HEK293 (cell line): Measurements from ENCODE around the gene HASPIN.

Experiments used
- CTCF ChIA-PET: fragments of 350-600 bp; formaldehyde crosslinking; extraction: SDS; loops from one replicate; lab custom pipeline; 2021; ENCODE audit warnings: antibody characterized with exemption; lab: Yijun Ruan, JAX
- POLR2A ChIA-PET: fragments of 300-600 bp; formaldehyde crosslinking; extraction: SDS; loops from one replicate; lab custom pipeline; 2020; ENCODE audit warnings: antibody characterized with exemption, inconsistent platforms; lab: Yijun Ruan, JAX
- H3K27ac ChIP-seq: fragments of 200-500 bp; sonication (Bioruptor generic); 2 replicates; pipeline ENCODE4 v1.5.1; 2014; ENCODE audit warnings: low read depth, low read length, control low read depth, inconsistent platforms; ENCODE audit errors: extremely low read depth
- H3K36me3 ChIP-seq, 2 experiments: fragments of 200-500 bp in 1 of 2; sonication (Bioruptor generic) in 1 of 2; 1 replicate in 1 of 2; 2 replicates in 1 of 2; pipeline ENCODE4 v1.5.1; 2014 to 2017; ENCODE audit warnings: inconsistent platforms in 2 of 2, low read length in 2 of 2; ENCODE audit not compliant: control insufficient read depth in 2 of 2, insufficient read depth in 1 of 2
- H3K4me1 ChIP-seq: fragments of 200-500 bp; sonication (Bioruptor generic); 2 replicates; pipeline ENCODE4 v1.5.1; 2014; ENCODE audit warnings: mild to moderate bottlenecking, low read length, inconsistent platforms; ENCODE audit not compliant: control insufficient read depth, insufficient read depth
- H3K4me3 ChIP-seq: 2 replicates; pipeline ENCODE4 v1.5.1; 2011; ENCODE audit warnings: low read depth, mild to moderate bottlenecking, control low read depth, low read length, moderate library complexity
- H3K9me3 ChIP-seq: fragments of 200-500 bp; sonication (Bioruptor generic); 2 replicates; pipeline ENCODE4 v1.5.1; 2014; ENCODE audit warnings: low read depth, low read length, inconsistent platforms; ENCODE audit not compliant: control insufficient read depth, insufficient read depth
- BCL11B ChIP-seq: fragments of 450-650 bp; formaldehyde crosslinking; IDR thresholded peaks from 2 replicates; pipeline ENCODE4 v1.5.1; 2016; ENCODE audit warnings: low read depth, missing biosample characterization, missing genetic modification characterization
- IKZF3 ChIP-seq: fragments of 450-650 bp; IDR thresholded peaks from 2 replicates; pipeline ENCODE4 v1.5.0; 2018; ENCODE audit warnings: missing biosample characterization, mild to moderate bottlenecking, missing genetic modification characterization, moderate library complexity
- OVOL3 ChIP-seq: fragments of 450-650 bp; formaldehyde crosslinking; IDR thresholded peaks from 2 replicates; pipeline ENCODE4 v1.5.1; 2016; ENCODE audit warnings: missing biosample characterization, missing genetic modification characterization
- SCRT1 ChIP-seq: fragments of 450-650 bp; formaldehyde crosslinking; IDR thresholded peaks from 2 replicates; pipeline ENCODE4 v1.5.1; 2016; ENCODE audit warnings: missing biosample characterization, missing genetic modification characterization, borderline replicate concordance
- ZBTB17 ChIP-seq: fragments of 450-650 bp; formaldehyde crosslinking; IDR thresholded peaks from 2 replicates; pipeline ENCODE4 v1.5.1; 2016; ENCODE audit warnings: missing biosample characterization, missing genetic modification characterization
- ZBTB48 ChIP-seq: fragments of 450-650 bp; formaldehyde crosslinking; IDR thresholded peaks from 2 replicates; pipeline ENCODE4 v1.5.1; 2016; ENCODE audit warnings: missing biosample characterization, missing genetic modification characterization
- ZFHX2 ChIP-seq: fragments of 450-650 bp; formaldehyde crosslinking; conservative IDR thresholded peaks from 2 replicates; pipeline ENCODE4 v1.5.1; 2016; ENCODE audit warnings: missing biosample characterization, missing genetic modification characterization
- ZNF146 ChIP-seq: fragments of 450-650 bp; formaldehyde crosslinking; IDR thresholded peaks from 2 replicates; pipeline ENCODE4 v1.5.1; 2016; ENCODE audit warnings: missing biosample characterization, missing genetic modification characterization
- ZNF169 ChIP-seq: fragments of 450-650 bp; formaldehyde crosslinking; IDR thresholded peaks from 2 replicates; pipeline ENCODE4 v1.5.1; 2016; ENCODE audit warnings: missing biosample characterization, missing genetic modification characterization
- ZNF174 ChIP-seq: fragments of 450-650 bp; formaldehyde crosslinking; IDR thresholded peaks from 2 replicates; pipeline ENCODE4 v1.5.0; 2017; ENCODE audit warnings: missing biosample characterization, mild to moderate bottlenecking, missing genetic modification characterization
- ZNF19 ChIP-seq: fragments of 450-650 bp; formaldehyde crosslinking; IDR thresholded peaks from 2 replicates; pipeline ENCODE4; 2016; ENCODE audit warnings: missing biosample characterization, missing genetic modification characterization, low read depth
- ZNF221 ChIP-seq: fragments of 450-650 bp; formaldehyde crosslinking; IDR thresholded peaks from 2 replicates; pipeline ENCODE4 v1.5.1; 2017; ENCODE audit warnings: missing biosample characterization, missing genetic modification characterization, borderline replicate concordance
- ZNF23 ChIP-seq: fragments of 450-650 bp; formaldehyde crosslinking; IDR thresholded peaks from 2 replicates; pipeline ENCODE4 v1.5.1; 2016; ENCODE audit warnings: missing biosample characterization, missing genetic modification characterization, borderline replicate concordance
- ZNF311 ChIP-seq: fragments of 450-650 bp; formaldehyde crosslinking; IDR thresholded peaks from 2 replicates; pipeline ENCODE4 v1.5.1; 2017; ENCODE audit warnings: missing biosample characterization, missing genetic modification characterization, borderline replicate concordance
- ZNF324 ChIP-seq: fragments of 450-650 bp; formaldehyde crosslinking; IDR thresholded peaks from 2 replicates; pipeline ENCODE4 v1.5.1; 2016; ENCODE audit warnings: missing biosample characterization, missing genetic modification characterization
- ZNF354C ChIP-seq: fragments of 450-650 bp; formaldehyde crosslinking; IDR thresholded peaks from 2 replicates; pipeline ENCODE4 v1.5.1; 2016; ENCODE audit warnings: missing biosample characterization, missing genetic modification characterization, low read depth, borderline replicate concordance
- ZNF37A ChIP-seq: fragments of 450-650 bp; IDR thresholded peaks from 2 replicates; pipeline ENCODE4 v1.5.1; 2018; ENCODE audit warnings: missing biosample characterization, missing genetic modification characterization
- ZNF426 ChIP-seq: fragments of 450-650 bp; formaldehyde crosslinking; IDR thresholded peaks from 2 replicates; pipeline ENCODE4 v1.5.1; 2017; ENCODE audit warnings: missing biosample characterization, missing genetic modification characterization, mild to moderate bottlenecking, inconsistent platforms, moderate library complexity
- ZNF510 ChIP-seq: fragments of 450-650 bp; formaldehyde crosslinking; IDR thresholded peaks from 2 replicates; pipeline ENCODE4 v1.5.1; 2018; ENCODE audit warnings: mild to moderate bottlenecking, missing genetic modification characterization, missing biosample characterization; ENCODE audit not compliant: insufficient replicate concordance
- ZNF585B ChIP-seq: fragments of 450-650 bp; formaldehyde crosslinking; IDR thresholded peaks from 2 replicates; pipeline ENCODE4 v1.5.1; 2016; ENCODE audit warnings: missing biosample characterization, missing genetic modification characterization
- ZNF664 ChIP-seq: fragments of 450-650 bp; formaldehyde crosslinking; IDR thresholded peaks from 2 replicates; pipeline ENCODE4 v1.5.1; 2016; ENCODE audit warnings: missing biosample characterization, missing genetic modification characterization
- ZNF670 ChIP-seq: fragments of 450-650 bp; formaldehyde crosslinking; IDR thresholded peaks from 2 replicates; pipeline ENCODE4 v1.5.1; 2016; ENCODE audit warnings: missing biosample characterization, missing genetic modification characterization, low read depth
- TF ChIP-seq, protein P1 (sequence below): fragments of 450-650 bp; formaldehyde crosslinking; IDR thresholded peaks from 2 replicates; pipeline ENCODE4 v1.5.1; 2017; ENCODE audit warnings: missing biosample characterization, missing genetic modification characterization
- TF ChIP-seq, protein P2 (sequence below): fragments of 450-650 bp; IDR thresholded peaks from 2 replicates; pipeline ENCODE4 v1.5.1; 2018; ENCODE audit warnings: missing biosample characterization, missing genetic modification characterization
- TF ChIP-seq, protein P3 (sequence below): fragments of 450-650 bp; formaldehyde crosslinking; IDR thresholded peaks from 2 replicates; pipeline ENCODE4 v1.5.1; 2016; ENCODE audit warnings: missing biosample characterization, missing genetic modification characterization, borderline replicate concordance

Gene HASPIN

DNA sequence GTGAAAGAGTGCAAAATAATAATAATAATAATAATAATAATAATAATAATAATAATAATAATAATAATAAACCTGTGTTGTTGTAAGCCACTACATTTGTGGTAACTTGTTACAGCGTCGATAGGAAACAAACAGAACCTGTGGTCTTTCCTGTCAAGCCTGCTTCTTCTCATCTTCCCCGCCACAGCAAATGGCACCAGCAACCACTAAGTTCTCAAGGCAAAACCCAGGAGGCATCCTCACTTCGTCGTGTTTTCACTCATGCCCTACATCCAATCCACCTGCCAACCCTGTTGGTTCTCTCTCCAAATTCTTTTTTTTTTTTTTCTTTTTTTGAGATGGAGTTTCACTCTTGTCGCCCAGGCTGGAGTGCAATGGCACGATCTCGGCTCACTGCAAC is 43.1 kb downstream of the HASPIN start:
- TF ChIP-seq, protein P1, sequence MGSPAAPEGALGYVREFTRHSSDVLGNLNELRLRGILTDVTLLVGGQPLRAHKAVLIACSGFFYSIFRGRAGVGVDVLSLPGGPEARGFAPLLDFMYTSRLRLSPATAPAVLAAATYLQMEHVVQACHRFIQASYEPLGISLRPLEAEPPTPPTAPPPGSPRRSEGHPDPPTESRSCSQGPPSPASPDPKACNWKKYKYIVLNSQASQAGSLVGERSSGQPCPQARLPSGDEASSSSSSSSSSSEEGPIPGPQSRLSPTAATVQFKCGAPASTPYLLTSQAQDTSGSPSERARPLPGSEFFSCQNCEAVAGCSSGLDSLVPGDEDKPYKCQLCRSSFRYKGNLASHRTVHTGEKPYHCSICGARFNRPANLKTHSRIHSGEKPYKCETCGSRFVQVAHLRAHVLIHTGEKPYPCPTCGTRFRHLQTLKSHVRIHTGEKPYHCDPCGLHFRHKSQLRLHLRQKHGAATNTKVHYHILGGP (tag by site-specific recombination), result no peak
- TF ChIP-seq IKZF3 (tag by site-specific recombination) (no peak), ZNF670 (no peak), ZNF37A (no peak), ZNF311 (tag by site-specific recombination) (no peak), ZNF23 (tag by site-specific recombination) (no peak), ZNF510 (tag by site-specific recombination) (no peak), ZNF354C (no peak), BCL11B (tag by site-specific recombination) (no peak), ZNF169 (no peak), OVOL3 (no peak)
- TF ChIP-seq, all 188 proteins: peak for 0
- Histone ChIP-seq H3K36me3 (no peaks in the 10 kb centered on the region), H3K9me3 (no peaks in the 10 kb centered on the region), H3K27ac (no peak overlapping the region), H3K4me1 (no peaks in the 10 kb centered on the region), H3K4me3 (no peak overlapping the region)
- CTCF ChIA-PET, result interaction anchor here (4.8 kb wide), 1 partner anchor 29 kb away, joined by 22 read pairs; no protein-coding TSS in a partner anchor
- POLR2A ChIA-PET, result no interaction called here

DNA sequence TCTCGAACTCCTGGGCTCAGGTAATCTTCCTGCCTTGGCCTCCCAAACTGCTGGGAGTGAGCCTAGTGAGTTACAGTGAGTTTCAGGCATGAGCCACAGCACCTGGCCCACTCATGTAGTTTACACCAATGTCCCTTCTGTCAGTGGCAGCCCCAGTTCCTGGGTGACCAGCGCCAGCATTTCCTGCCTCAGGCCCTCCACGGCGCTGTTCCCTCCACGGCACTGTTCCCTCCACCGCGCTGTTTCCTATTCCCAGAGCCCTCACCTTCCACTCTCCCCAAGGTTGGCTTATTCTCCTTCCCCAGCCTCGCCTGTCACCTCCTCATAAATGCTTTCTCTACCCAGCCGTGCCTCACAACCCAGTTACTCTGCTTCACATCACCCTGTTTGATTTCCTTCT is 44.6 kb downstream of the HASPIN start:
- ChIA-PET CTCF (no interaction called here), POLR2A (no interaction called here)
- no peak overlapping the region for H3K4me3 ChIP-seq
- no peaks in the 10 kb centered on the region for H3K4me1 ChIP-seq
- H3K27ac ChIP-seq, result no peak overlapping the region
- H3K36me3 ChIP-seq, result no peaks in the 10 kb centered on the region
- H3K9me3 ChIP-seq, result no peaks in the 10 kb centered on the region
- TF ChIP-seq ZBTB48 (tag by site-specific recombination) (no peak), ZNF169 (no peak), ZBTB17 (tag by site-specific recombination) (no peak), ZNF19 (no peak), ZNF324 (tag by site-specific recombination) (no peak), SCRT1 (tag by site-specific recombination) (no peak), ZNF221 (tag by site-specific recombination) (no peak), ZNF664 (tag by site-specific recombination) (no peak)
- TF ChIP-seq, protein P2, sequence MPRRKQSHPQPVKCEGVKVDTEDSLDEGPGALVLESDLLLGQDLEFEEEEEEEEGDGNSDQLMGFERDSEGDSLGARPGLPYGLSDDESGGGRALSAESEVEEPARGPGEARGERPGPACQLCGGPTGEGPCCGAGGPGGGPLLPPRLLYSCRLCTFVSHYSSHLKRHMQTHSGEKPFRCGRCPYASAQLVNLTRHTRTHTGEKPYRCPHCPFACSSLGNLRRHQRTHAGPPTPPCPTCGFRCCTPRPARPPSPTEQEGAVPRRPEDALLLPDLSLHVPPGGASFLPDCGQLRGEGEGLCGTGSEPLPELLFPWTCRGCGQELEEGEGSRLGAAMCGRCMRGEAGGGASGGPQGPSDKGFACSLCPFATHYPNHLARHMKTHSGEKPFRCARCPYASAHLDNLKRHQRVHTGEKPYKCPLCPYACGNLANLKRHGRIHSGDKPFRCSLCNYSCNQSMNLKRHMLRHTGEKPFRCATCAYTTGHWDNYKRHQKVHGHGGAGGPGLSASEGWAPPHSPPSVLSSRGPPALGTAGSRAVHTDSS (tag by site-specific recombination), result no peak
- TF ChIP-seq, all 188 proteins: peak for 0

DNA sequence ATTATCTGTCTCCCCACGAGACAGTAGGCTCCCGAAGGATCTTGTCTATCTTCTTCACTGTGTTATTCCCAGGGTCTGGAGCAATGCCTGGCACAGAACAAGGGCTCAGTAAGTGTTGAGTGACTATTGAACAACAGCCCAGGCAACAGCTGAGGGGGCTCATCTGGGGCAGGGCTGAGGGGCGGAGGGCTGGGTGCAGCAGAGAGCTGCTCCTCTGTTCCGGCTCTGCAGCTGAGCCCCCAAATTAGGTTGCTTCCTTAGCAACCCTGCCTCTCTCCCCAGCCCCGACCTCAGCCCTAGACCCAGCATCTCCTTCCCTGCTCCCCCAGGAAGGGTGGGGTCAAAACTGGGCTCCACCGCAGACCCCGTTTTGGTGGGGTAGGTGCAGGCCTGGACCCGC is 45.1 kb downstream of the HASPIN start:
- TF ChIP-seq ZNF426, result no peak
- TF ChIP-seq ZNF585B, result no peak
- TF ChIP-seq ZNF510 (tag by site-specific recombination), result no peak
- no peak for TF ChIP-seq ZFHX2 (tag by site-specific recombination)
- TF ChIP-seq, protein P3, sequence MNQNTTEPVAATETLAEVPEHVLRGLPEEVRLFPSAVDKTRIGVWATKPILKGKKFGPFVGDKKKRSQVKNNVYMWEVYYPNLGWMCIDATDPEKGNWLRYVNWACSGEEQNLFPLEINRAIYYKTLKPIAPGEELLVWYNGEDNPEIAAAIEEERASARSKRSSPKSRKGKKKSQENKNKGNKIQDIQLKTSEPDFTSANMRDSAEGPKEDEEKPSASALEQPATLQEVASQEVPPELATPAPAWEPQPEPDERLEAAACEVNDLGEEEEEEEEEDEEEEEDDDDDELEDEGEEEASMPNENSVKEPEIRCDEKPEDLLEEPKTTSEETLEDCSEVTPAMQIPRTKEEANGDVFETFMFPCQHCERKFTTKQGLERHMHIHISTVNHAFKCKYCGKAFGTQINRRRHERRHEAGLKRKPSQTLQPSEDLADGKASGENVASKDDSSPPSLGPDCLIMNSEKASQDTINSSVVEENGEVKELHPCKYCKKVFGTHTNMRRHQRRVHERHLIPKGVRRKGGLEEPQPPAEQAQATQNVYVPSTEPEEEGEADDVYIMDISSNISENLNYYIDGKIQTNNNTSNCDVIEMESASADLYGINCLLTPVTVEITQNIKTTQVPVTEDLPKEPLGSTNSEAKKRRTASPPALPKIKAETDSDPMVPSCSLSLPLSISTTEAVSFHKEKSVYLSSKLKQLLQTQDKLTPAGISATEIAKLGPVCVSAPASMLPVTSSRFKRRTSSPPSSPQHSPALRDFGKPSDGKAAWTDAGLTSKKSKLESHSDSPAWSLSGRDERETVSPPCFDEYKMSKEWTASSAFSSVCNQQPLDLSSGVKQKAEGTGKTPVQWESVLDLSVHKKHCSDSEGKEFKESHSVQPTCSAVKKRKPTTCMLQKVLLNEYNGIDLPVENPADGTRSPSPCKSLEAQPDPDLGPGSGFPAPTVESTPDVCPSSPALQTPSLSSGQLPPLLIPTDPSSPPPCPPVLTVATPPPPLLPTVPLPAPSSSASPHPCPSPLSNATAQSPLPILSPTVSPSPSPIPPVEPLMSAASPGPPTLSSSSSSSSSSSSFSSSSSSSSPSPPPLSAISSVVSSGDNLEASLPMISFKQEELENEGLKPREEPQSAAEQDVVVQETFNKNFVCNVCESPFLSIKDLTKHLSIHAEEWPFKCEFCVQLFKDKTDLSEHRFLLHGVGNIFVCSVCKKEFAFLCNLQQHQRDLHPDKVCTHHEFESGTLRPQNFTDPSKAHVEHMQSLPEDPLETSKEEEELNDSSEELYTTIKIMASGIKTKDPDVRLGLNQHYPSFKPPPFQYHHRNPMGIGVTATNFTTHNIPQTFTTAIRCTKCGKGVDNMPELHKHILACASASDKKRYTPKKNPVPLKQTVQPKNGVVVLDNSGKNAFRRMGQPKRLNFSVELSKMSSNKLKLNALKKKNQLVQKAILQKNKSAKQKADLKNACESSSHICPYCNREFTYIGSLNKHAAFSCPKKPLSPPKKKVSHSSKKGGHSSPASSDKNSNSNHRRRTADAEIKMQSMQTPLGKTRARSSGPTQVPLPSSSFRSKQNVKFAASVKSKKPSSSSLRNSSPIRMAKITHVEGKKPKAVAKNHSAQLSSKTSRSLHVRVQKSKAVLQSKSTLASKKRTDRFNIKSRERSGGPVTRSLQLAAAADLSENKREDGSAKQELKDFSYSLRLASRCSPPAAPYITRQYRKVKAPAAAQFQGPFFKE (tag by site-specific recombination), result no peak
- no peak for TF ChIP-seq ZNF146 (tag by site-specific recombination)
- TF ChIP-seq ZNF174 (tag by site-specific recombination), result no peak
- ChIA-PET POLR2A (no interaction called here), CTCF (interaction anchor here (0.5 kb wide), 1 partner anchor 27 kb away, joined by 3 read pairs; no protein-coding TSS in a partner anchor)
- no peak overlapping the region for H3K27ac ChIP-seq
- no peaks in the 10 kb centered on the region for H3K36me3 ChIP-seq
- no peaks in the 10 kb centered on the region for H3K9me3 ChIP-seq
- no peaks in the 10 kb centered on the region for H3K4me1 ChIP-seq
- H3K4me3 ChIP-seq, result no peak overlapping the region
